Lower lobe of right lung (tissue), 2 donors: ENCODE results near the gene CCDC14. TPM values are rescaled to one million over a fixed set of nuclear protein-coding genes. Genes with fewer than 3 reads are reported as not detected.
A peak's percentile ranks its signal among the peaks of the same experiment; 100 is the strongest.

Source experiments
- ATAC-seq, 2 donors: fragments of 200-7000 bp; cut with Tn5 transposase; one replicate each; pipeline ENCODE4 v1.9.1; 2020 to 2022; ENCODE audit warnings: mild to moderate bottlenecking in 2 of 2, moderate library complexity in 2 of 2
- DNase-seq: peaks from one replicate; pipeline ENCODE4 v3.0.0-alpha.2; 2020
- H3K27ac ChIP-seq: fragments of 200-600 bp; one replicate; pipeline ENCODE4 v1.8.0; 2022
- H3K27me3 ChIP-seq: fragments of 200-600 bp; one replicate; pipeline ENCODE4 v1.8.0; 2022; ENCODE audit warnings: low read depth
- H3K36me3 ChIP-seq: fragments of 200-600 bp; one replicate; pipeline ENCODE4 v1.8.0; 2022; ENCODE audit warnings: mild to moderate bottlenecking
- H3K4me1 ChIP-seq: fragments of 200-600 bp; one replicate; pipeline ENCODE4 v1.8.0; 2022
- H3K4me3 ChIP-seq: fragments of 200-600 bp; one replicate; pipeline ENCODE4 v1.8.0; 2022; ENCODE audit warnings: mild to moderate bottlenecking
- H3K9me3 ChIP-seq: fragments of 200-600 bp; one replicate; pipeline ENCODE4 v1.8.0; 2022
- CTCF ChIP-seq: fragments of 200-600 bp; IDR thresholded peaks from one replicate; pipeline ENCODE4 v1.8.0; 2022; ENCODE audit warnings: antibody characterized with exemption, mild to moderate bottlenecking
- intact Hi-C: fragments of 100-400 bp; cut with DNase I; formaldehyde crosslinking; loops from one replicate; pipeline ENCODE4 v1.11.0; 2022
- total RNA-seq: library from RNA; stranded (reverse); fragmentation: NEBNext Ultra II Directional; extraction: Animal tissue kit (Norgen Biotek cat#: 25700); gene quantifications from one replicate; pipeline ENCODE4 v1.2.1, GENCODE V29; 2021
- donor health status: DM: no; HTN: yes; CAD: no; lungs with severe emphysema.

Gene CCDC14
- total RNA-seq, 1 donor from 2014 or later: 36.8 TPM

GRCh38 chr3:123948449-123948848, 12.6 kb downstream of the CCDC14 start:
- no peak for DNase-seq
- TF ChIP-seq CTCF: no peak
- Histone ChIP-seq H3K27ac (no peak overlapping the region), H3K4me1 (no peaks in the 10 kb centered on the region), H3K36me3 (peaks cover 58% of the 10 kb centered on the region), H3K27me3 (no peaks in the 10 kb centered on the region), H3K9me3 (no peaks in the 10 kb centered on the region), H3K4me3 (no peak overlapping the region)
- intact Hi-C loops: no loop called here
- no peak for ATAC-seq

- Histone ChIP-seq H3K4me3 (no peak overlapping the region), H3K4me1 (no peaks in the 10 kb centered on the region), H3K36me3 (peaks cover 57% of the 10 kb centered on the region), H3K27ac (no peak overlapping the region), H3K9me3 (no peaks in the 10 kb centered on the region), H3K27me3 (no peaks in the 10 kb centered on the region)
- no peak for ATAC-seq
- intact Hi-C loops: no loop called here
- no peak for DNase-seq
- no peak for TF ChIP-seq CTCF
Measured at GRCh38 chr3:123947482-123947881, 13.5 kb downstream of the CCDC14 start.

- no peak overlapping the region for H3K27ac ChIP-seq
Measured at GRCh38 chr3:123941542-123941941, 19.5 kb downstream of the CCDC14 start.

GRCh38 chr3:123941121-123941520, 19.9 kb downstream of the CCDC14 start:
- Histone ChIP-seq H3K27me3 (no peaks in the 10 kb centered on the region), H3K27ac (no peak overlapping the region), H3K4me3 (no peak overlapping the region), H3K9me3 (no peaks in the 10 kb centered on the region), H3K36me3 (peaks cover 24% of the 10 kb centered on the region), H3K4me1 (no peaks in the 10 kb centered on the region)
- DNase-seq (no peak), ATAC-seq (no peak)
- intact Hi-C loops: no loop called here
- peak; percentile 14 for TF ChIP-seq CTCF

More at GRCh38 chr3:123941542-123941941, 19.5 kb downstream of the CCDC14 start:
- Histone ChIP-seq H3K27me3 (no peaks in the 10 kb centered on the region), H3K4me1 (no peaks in the 10 kb centered on the region), H3K4me3 (no peak overlapping the region), H3K9me3 (no peaks in the 10 kb centered on the region), H3K36me3 (peaks cover 28% of the 10 kb centered on the region)
- DNase-seq: no peak
- TF ChIP-seq CTCF: no peak
- intact Hi-C loops: no loop called here
- no peak for ATAC-seq

GRCh38 chr3:123939706-123940105, 21.3 kb downstream of the CCDC14 start:
- H3K4me3 ChIP-seq: no peak overlapping the region
- ATAC-seq: no peak
- intact Hi-C loops: no loop called here

More at GRCh38 chr3:123939706-123940105, 21.3 kb downstream of the CCDC14 start:
- H3K9me3 ChIP-seq: no peaks in the 10 kb centered on the region
- no peak for TF ChIP-seq CTCF
- H3K27ac ChIP-seq: no peak overlapping the region
- no peak for DNase-seq
- peaks cover 20% of the 10 kb centered on the region for H3K36me3 ChIP-seq
- H3K4me1 ChIP-seq: no peaks in the 10 kb centered on the region
- H3K27me3 ChIP-seq: no peaks in the 10 kb centered on the region
